Glutamatergic neuron (in vitro differentiated cells): ENCODE results near the gene MSI1. TPM values are rescaled to one million over a fixed set of nuclear protein-coding genes. Genes with fewer than 3 reads are reported as not detected.

Experiments used
- DNase-seq: peaks from one replicate; pipeline ENCODE4 v3.0.0; 2022
- H3K27ac Mint-ChIP-seq: one replicate; pipeline ENCODE4 v1.8.0; 2020; ENCODE audit warnings: mild to moderate bottlenecking, mixed read lengths, inconsistent platforms; ENCODE audit not compliant: unreplicated experiment
- H3K27me3 Mint-ChIP-seq: one replicate; pipeline ENCODE4 v1.8.0; 2020; ENCODE audit warnings: mild to moderate bottlenecking, moderate library complexity, mixed read lengths, inconsistent platforms; ENCODE audit not compliant: unreplicated experiment
- H3K36me3 Mint-ChIP-seq: one replicate; pipeline ENCODE4 v1.8.0; 2020; ENCODE audit warnings: mild to moderate bottlenecking, mixed read lengths, inconsistent platforms; ENCODE audit not compliant: unreplicated experiment
- H3K4me1 Mint-ChIP-seq: one replicate; pipeline ENCODE4 v1.8.0; 2020; ENCODE audit warnings: mild to moderate bottlenecking, low read depth, mixed read lengths, inconsistent platforms; ENCODE audit not compliant: unreplicated experiment
- H3K4me3 Mint-ChIP-seq: one replicate; pipeline ENCODE4 v1.8.0; 2020; ENCODE audit warnings: mild to moderate bottlenecking, mixed read lengths, inconsistent platforms; ENCODE audit not compliant: unreplicated experiment
- H3K9me3 Mint-ChIP-seq: one replicate; pipeline ENCODE4 v1.8.0; 2020; ENCODE audit warnings: mild to moderate bottlenecking, moderate library complexity, mixed read lengths, inconsistent platforms; ENCODE audit not compliant: unreplicated experiment
- CTCF ChIP-seq: fragments of 200-600 bp; sonication (generic); IDR thresholded peaks from one replicate; pipeline ENCODE4 v1.5.0; 2021; ENCODE audit not compliant: partially characterized antibody, unreplicated experiment
- total RNA-seq: library from RNA; stranded (reverse); fragmentation: NEBNext Ultra II Directional; extraction: Animal tissue kit (Norgen Biotek cat#: 25700); gene quantifications from one replicate; pipeline ENCODE4 v1.2.1, GENCODE V29; 2021; ENCODE audit not compliant: unreplicated experiment

The MSI1 gene
- total RNA-seq, 1 donor from 2014 or later, result 229 TPM

GRCh38 chr12:120377611-120378010 is 8.6 kb upstream of the MSI1 start:
- H3K27ac Mint-ChIP-seq, result no peak overlapping the region
- H3K4me1 Mint-ChIP-seq, result no peaks in the 10 kb centered on the region
- H3K9me3 Mint-ChIP-seq, result no peaks in the 10 kb centered on the region
- no peaks in the 10 kb centered on the region for H3K27me3 Mint-ChIP-seq
- H3K36me3 Mint-ChIP-seq, result no peaks in the 10 kb centered on the region
- no peak overlapping the region for H3K4me3 Mint-ChIP-seq
- no peak for TF ChIP-seq CTCF
- no peak for DNase-seq

GRCh38 chr12:120376934-120377572 is 8.1 kb upstream of the MSI1 start:
- Mint-ChIP-seq H3K27me3 (no peaks in the 10 kb centered on the region), H3K4me1 (no peaks in the 10 kb centered on the region), H3K4me3 (no peak overlapping the region), H3K27ac (no peak overlapping the region), H3K9me3 (no peaks in the 10 kb centered on the region), H3K36me3 (no peaks in the 10 kb centered on the region)
- no peak for DNase-seq
- TF ChIP-seq CTCF, result no peak

GRCh38 chr12:120376416-120376815 is 7.5 kb upstream of the MSI1 start:
- Mint-ChIP-seq H3K27ac (no peak overlapping the region), H3K4me1 (no peaks in the 10 kb centered on the region), H3K27me3 (no peaks in the 10 kb centered on the region), H3K9me3 (no peaks in the 10 kb centered on the region), H3K4me3 (no peak overlapping the region), H3K36me3 (no peaks in the 10 kb centered on the region)
- DNase-seq, result no peak
- no peak for TF ChIP-seq CTCF

- no peaks in the 10 kb centered on the region for H3K9me3 Mint-ChIP-seq
- H3K27ac Mint-ChIP-seq, result no peak overlapping the region
- H3K4me1 Mint-ChIP-seq, result no peaks in the 10 kb centered on the region
- no peak for DNase-seq
- H3K4me3 Mint-ChIP-seq, result no peak overlapping the region
- no peaks in the 10 kb centered on the region for H3K36me3 Mint-ChIP-seq
- H3K27me3 Mint-ChIP-seq, result no peaks in the 10 kb centered on the region
- no peak for TF ChIP-seq CTCF
Measured at GRCh38 chr12:120376009-120376408, 7.0 kb upstream of the MSI1 start.

GRCh38 chr12:120373683-120374082 is 4.7 kb upstream of the MSI1 start:
- Mint-ChIP-seq H3K27ac (no peak overlapping the region), H3K9me3 (peaks cover 9% of the 10 kb centered on the region), H3K4me3 (no peak overlapping the region), H3K4me1 (peaks cover 8% of the 10 kb centered on the region), H3K27me3 (peaks cover 14% of the 10 kb centered on the region), H3K36me3 (no peaks in the 10 kb centered on the region)
- DNase-seq, result no peak
- no peak for TF ChIP-seq CTCF
